CD4-positive, alpha-beta T cell (primary cell): ENCODE results near the gene CCDC15. TPM values are rescaled to one million over a fixed set of nuclear protein-coding genes. Genes with fewer than 3 reads are reported as not detected.

Source experiments
- ATAC-seq: fragments of 200-7000 bp; cut with Tn5 transposase; one replicate; pipeline ENCODE4 v1.10.0; 2022; ENCODE audit warnings: mild to moderate bottlenecking; ENCODE audit not compliant: poor library complexity
- CTCF ChIA-PET: fragments of 350-600 bp; sonication (Branson Sonifier 250); formaldehyde crosslinking; loops from one replicate; lab custom pipeline; 2021; ENCODE audit warnings: antibody characterized with exemption, inconsistent platforms; lab: Charles Lee
- POLR2A ChIA-PET: fragments of 350-600 bp; sonication (Branson Sonifier 250); formaldehyde crosslinking; loops from one replicate; lab custom pipeline; 2021; ENCODE audit warnings: antibody characterized with exemption, inconsistent platforms; lab: Charles Lee
- DNase-seq, 14 experiments: peaks; one replicate each; pipeline ENCODE4 v3.0.0-alpha.2; 2013 to 2020; ENCODE audit warnings: mixed read lengths in 2 of 14
- H3K27ac ChIP-seq, 2 donors: one replicate each; pipeline versions ENCODE4 v1.5.1 to v1.7.0; 2013; ENCODE audit warnings: low read length in 2 of 2, low read depth in 1 of 2, mild to moderate bottlenecking in 1 of 2
- H3K27me3 ChIP-seq, 2 experiments: 1 replicate in 1 of 2; 2 replicates in 1 of 2; pipeline versions ENCODE4 v1.6.1 to v1.7.0; 2013; ENCODE audit warnings: low read length in 2 of 2, control low read depth in 1 of 2, mild to moderate bottlenecking in 1 of 2, moderate library complexity in 1 of 2; ENCODE audit not compliant: insufficient read depth in 2 of 2, control insufficient read depth in 1 of 2
- H3K36me3 ChIP-seq: one replicate; pipeline ENCODE4 v1.6.1; 2013; ENCODE audit warnings: low read length, control low read depth; ENCODE audit not compliant: insufficient read depth
- H3K4me1 ChIP-seq: one replicate; pipeline ENCODE4 v1.6.1; 2013; ENCODE audit warnings: low read length, control low read depth; ENCODE audit not compliant: insufficient read depth
- H3K4me3 ChIP-seq: one replicate; pipeline ENCODE4 v1.5.1; 2013; ENCODE audit warnings: mild to moderate bottlenecking, low read length, moderate library complexity
- H3K9me3 ChIP-seq, 2 experiments: 1 replicate in 1 of 2; 2 replicates in 1 of 2; pipeline versions ENCODE4 v1.6.1 to v1.7.0; 2013; ENCODE audit warnings: low read length in 2 of 2, mild to moderate bottlenecking in 2 of 2, control low read depth in 1 of 2, moderate library complexity in 1 of 2; ENCODE audit not compliant: control insufficient read depth in 1 of 2, insufficient read depth in 1 of 2
- H3K27ac Mint-ChIP-seq: one replicate; pipeline ENCODE4 v1.8.0; 2020; ENCODE audit warnings: mixed read lengths
- H3K27me3 Mint-ChIP-seq: one replicate; pipeline ENCODE4 v1.8.0; 2021; ENCODE audit warnings: mixed read lengths
- H3K36me3 Mint-ChIP-seq: one replicate; pipeline ENCODE4 v1.8.0; 2021; ENCODE audit warnings: low read depth, mixed read lengths
- H3K4me1 Mint-ChIP-seq: one replicate; pipeline ENCODE4 v1.8.0; 2021; ENCODE audit warnings: low read depth, mixed read lengths
- H3K4me3 Mint-ChIP-seq: one replicate; pipeline ENCODE4 v1.8.0; 2020; ENCODE audit warnings: mild to moderate bottlenecking, mixed read lengths
- H3K9me3 Mint-ChIP-seq: one replicate; pipeline ENCODE4 v1.8.0; 2020; ENCODE audit warnings: mixed read lengths
- intact Hi-C, 2 experiments: fragments of 100-400 bp; cut with DNase I in 1 of 2; cut with micrococcal nuclease in 1 of 2; formaldehyde crosslinking; loops; one replicate each; pipeline versions ENCODE4 v1.15.1 to v1.9.0; 2023 to 2025; cut with DNase I, micrococcal nuclease
- total RNA-seq, 174 experiments: library from RNA in 2 of 174; stranded (reverse) in 2 of 174; gene quantifications; one replicate each; pipeline ENCODE4 v1.2.3 and lab custom pipeline; 2021 to 2026
- TF ChIP-seq, protein P1 (sequence below): fragments of 200-600 bp; IDR thresholded peaks from one replicate; pipeline ENCODE4 v1.8.0; 2022; ENCODE audit warnings: antibody characterized with exemption, mild to moderate bottlenecking

The CCDC15 gene
- total RNA-seq, 2 experiments from 2014 or later: 0.89 to 1.1 TPM

DNA sequence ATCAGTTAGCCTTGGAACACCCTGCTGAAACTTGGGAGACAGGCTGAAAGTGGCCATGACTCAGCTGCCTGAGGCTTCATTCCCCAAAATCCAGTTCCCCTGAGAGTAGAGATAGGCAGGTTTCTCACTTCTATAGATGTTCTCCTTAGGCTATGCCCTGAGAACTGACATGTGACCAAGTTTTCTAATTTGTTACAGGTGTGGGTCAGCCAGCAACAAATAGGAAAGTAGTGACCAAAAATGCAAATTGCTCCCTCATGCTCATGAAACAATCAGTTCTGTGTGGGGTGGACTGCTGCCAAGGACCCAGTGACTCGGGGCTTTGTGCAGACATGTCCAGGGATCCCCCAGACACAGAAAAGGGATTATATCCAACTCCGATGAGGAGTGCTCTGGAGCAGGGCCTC lies 7.3 kb upstream of the CCDC15 start:
- CTCF ChIA-PET: no interaction called here

DNA sequence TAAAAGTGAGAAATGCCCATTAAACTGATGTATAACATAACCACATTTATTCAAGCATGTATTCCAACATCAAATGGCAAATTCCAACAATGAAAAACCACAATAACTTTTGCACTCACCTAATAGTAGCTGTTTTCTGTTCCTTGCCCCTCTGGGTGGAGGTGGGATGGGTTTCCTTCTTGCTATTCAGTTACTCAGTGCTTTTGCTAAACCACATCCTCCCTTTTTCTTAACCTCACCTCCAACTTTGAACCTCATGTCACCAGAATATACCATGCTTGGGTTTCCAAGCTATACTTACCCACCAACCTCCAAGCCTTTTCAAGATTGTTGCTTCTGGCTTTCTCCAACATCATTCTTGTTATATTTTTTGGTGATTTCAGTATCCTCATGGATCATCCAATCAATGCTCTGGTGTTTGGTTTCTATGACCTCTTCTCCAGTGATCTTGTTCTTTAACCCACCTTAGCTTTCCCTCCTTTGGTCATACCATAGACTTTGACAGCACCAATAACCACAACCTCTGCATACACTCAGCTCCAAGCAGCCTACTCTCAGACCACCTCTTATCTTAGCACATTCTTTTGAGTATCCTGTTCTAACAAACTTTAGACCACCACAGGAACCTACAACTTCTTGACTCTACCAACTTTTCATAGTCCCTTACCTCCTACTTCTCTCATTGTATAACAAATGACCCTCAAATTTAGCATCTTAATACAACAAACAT lies 3.2 kb upstream of the CCDC15 start:
- Mint-ChIP-seq H3K4me1 (peaks cover 8% of the 10 kb centered on the region), H3K4me3 (no peak overlapping the region), H3K27me3 (no peaks in the 10 kb centered on the region), H3K9me3 (no peaks in the 10 kb centered on the region), H3K36me3 (no peaks in the 10 kb centered on the region), H3K27ac (no peak overlapping the region)
- TF ChIP-seq, protein P1, sequence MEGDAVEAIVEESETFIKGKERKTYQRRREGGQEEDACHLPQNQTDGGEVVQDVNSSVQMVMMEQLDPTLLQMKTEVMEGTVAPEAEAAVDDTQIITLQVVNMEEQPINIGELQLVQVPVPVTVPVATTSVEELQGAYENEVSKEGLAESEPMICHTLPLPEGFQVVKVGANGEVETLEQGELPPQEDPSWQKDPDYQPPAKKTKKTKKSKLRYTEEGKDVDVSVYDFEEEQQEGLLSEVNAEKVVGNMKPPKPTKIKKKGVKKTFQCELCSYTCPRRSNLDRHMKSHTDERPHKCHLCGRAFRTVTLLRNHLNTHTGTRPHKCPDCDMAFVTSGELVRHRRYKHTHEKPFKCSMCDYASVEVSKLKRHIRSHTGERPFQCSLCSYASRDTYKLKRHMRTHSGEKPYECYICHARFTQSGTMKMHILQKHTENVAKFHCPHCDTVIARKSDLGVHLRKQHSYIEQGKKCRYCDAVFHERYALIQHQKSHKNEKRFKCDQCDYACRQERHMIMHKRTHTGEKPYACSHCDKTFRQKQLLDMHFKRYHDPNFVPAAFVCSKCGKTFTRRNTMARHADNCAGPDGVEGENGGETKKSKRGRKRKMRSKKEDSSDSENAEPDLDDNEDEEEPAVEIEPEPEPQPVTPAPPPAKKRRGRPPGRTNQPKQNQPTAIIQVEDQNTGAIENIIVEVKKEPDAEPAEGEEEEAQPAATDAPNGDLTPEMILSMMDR: no peak
- intact Hi-C loops: loop anchor here (2.0 to 10.0 kb wide), 9 partner anchors 30 to 1264 kb away; partner anchors contain the start of genes TBRG1 (in 2 of the 2), CDON (in 1 of the 2), EI24 (in 1 of the 2) and FAM118B (in 1 of the 2)
- Histone ChIP-seq H3K9me3 (no peaks in the 10 kb centered on the region), H3K4me3 (no peak overlapping the region), H3K27ac (peak overlapping the region in 1 of 2 donors; percentile 35), H3K36me3 (no peaks in the 10 kb centered on the region), H3K4me1 (peaks cover 40% of the 10 kb centered on the region), H3K27me3 (no peaks in the 10 kb centered on the region)
- DNase-seq: peak in 7 of 14 experiments; percentile 6 to 84 (median 41)
- ChIA-PET POLR2A (interaction anchor here (0.6 to 1.4 kb wide), 11 partner anchors 9 to 642 kb away, joined by 3 to 9 read pairs (median 3); partner anchors contain the start of gene STT3A), CTCF (interaction anchor here (1.2 kb wide), 1 partner anchor 74 kb away, joined by 3 read pairs; no protein-coding TSS in a partner anchor)
- peak; percentile 38 for ATAC-seq

More for the DNA sequence above, 7.3 kb upstream of the CCDC15 start:
- no peak overlapping the region for H3K4me3 ChIP-seq
- H3K36me3 ChIP-seq: no peaks in the 10 kb centered on the region
- Mint-ChIP-seq H3K4me1 (peaks cover 31% of the 10 kb centered on the region), H3K4me3 (no peak overlapping the region), H3K36me3 (no peaks in the 10 kb centered on the region), H3K9me3 (no peaks in the 10 kb centered on the region), H3K27ac (no peak overlapping the region), H3K27me3 (no peaks in the 10 kb centered on the region)
- ATAC-seq: no peak
- no peak overlapping the region for H3K27ac ChIP-seq
- no peaks in the 10 kb centered on the region for H3K9me3 ChIP-seq
- no peaks in the 10 kb centered on the region for H3K27me3 ChIP-seq
- TF ChIP-seq, protein P1: no peak
- H3K4me1 ChIP-seq: peaks cover 34% of the 10 kb centered on the region
- POLR2A ChIA-PET: no interaction called here
- intact Hi-C loops: no loop called here
- no peak for DNase-seq

DNA sequence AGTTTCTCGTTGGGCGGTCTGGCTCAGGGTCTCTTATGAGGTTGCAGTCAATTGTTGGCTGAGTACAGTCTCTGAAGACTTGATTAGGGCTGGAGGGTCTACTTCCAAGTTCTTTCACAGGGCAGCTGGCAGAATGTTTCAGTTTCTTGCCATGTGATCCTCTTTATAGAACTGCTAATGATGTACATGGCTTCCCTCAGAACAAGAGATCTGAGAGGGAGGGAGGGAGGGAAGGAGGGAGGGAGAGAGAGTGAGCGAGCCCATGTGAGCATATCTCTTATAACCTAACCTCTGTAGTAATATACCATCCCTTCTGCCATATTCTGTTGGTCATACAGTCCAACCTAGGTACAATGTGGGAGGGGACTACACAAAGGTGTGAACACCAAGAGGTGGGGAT lies 2.7 kb upstream of the CCDC15 start:
- H3K27ac ChIP-seq: peak overlapping the region in 1 of 2 donors; percentile 35
- TF ChIP-seq, protein P1: no peak
- no peak for ATAC-seq
- DNase-seq: no peak
- no peaks in the 10 kb centered on the region for H3K36me3 ChIP-seq
- POLR2A ChIA-PET: interaction anchor here (0.9 to 1.4 kb wide), 6 partner anchors 9 to 161 kb away, joined by 3 to 9 read pairs (median 4); no protein-coding TSS in a partner anchor
- H3K4me1 Mint-ChIP-seq: peaks cover 8% of the 10 kb centered on the region
- intact Hi-C loops: loop anchor here (2.0 to 10.0 kb wide), 9 partner anchors 31 to 1263 kb away; partner anchors contain the start of genes TBRG1 (in 2 of the 2), CDON (in 1 of the 2), EI24 (in 1 of the 2) and FAM118B (in 1 of the 2)
- H3K9me3 ChIP-seq: no peaks in the 10 kb centered on the region
- no peak overlapping the region for H3K4me3 Mint-ChIP-seq
- H3K4me3 ChIP-seq: no peak overlapping the region
- H3K27ac Mint-ChIP-seq: no peak overlapping the region
- no peaks in the 10 kb centered on the region for H3K36me3 Mint-ChIP-seq
- H3K27me3 ChIP-seq: no peaks in the 10 kb centered on the region
- H3K27me3 Mint-ChIP-seq: no peaks in the 10 kb centered on the region
- CTCF ChIA-PET: no interaction called here
- H3K9me3 Mint-ChIP-seq: no peaks in the 10 kb centered on the region
- peaks cover 40% of the 10 kb centered on the region for H3K4me1 ChIP-seq
